ENCODE measurements around the gene CTAGE4. TPM values are rescaled to one million over a fixed set of nuclear protein-coding genes. Genes with fewer than 3 reads are reported as not detected.
"Not testable (repeated sequence)": the region's sequence is repeated elsewhere in the genome, so short reads cannot be mapped to it uniquely, and the experiment has no call there.

Gene CTAGE4
- total RNA-seq, 4 donors from 2014 or later, result 1.5 to 8.6 (median 3.9) TPM

- intact Hi-C loops (cut with DNase I); DNase-seq; H3K36me3 ChIP-seq; H3K27ac ChIP-seq; H3K9me3 ChIP-seq; H3K4me3 ChIP-seq; H3K4me1 ChIP-seq; H3K27me3 ChIP-seq: not testable (repeated sequence)
- WGBS, 2 donors, result 100% methylated on average over 1 of the region's 1 CpG; no CpG with 5 or more reads in 1 of the 2 donors
These were observed 35.3 kb downstream of the CTAGE4 start for GRCh38 chr7:144218581-144218980.

GRCh38 chr7:144219149-144219548 lies 35.9 kb downstream of the CTAGE4 start:
- H3K27ac ChIP-seq; H3K4me3 ChIP-seq; H3K9me3 ChIP-seq; DNase-seq; intact Hi-C loops (cut with DNase I); H3K36me3 ChIP-seq; H3K27me3 ChIP-seq; H3K4me1 ChIP-seq: not testable (repeated sequence)
- WGBS, 2 donors, result no CpG with 5 or more reads among the region's 4 CpGs

- H3K27me3 ChIP-seq; H3K4me1 ChIP-seq; H3K36me3 ChIP-seq; DNase-seq; intact Hi-C loops (cut with DNase I); H3K9me3 ChIP-seq; H3K27ac ChIP-seq; H3K4me3 ChIP-seq: not testable (repeated sequence)
These were observed 37.3 kb downstream of the CTAGE4 start for GRCh38 chr7:144220531-144220930.

- DNase-seq; H3K27me3 ChIP-seq; H3K4me3 ChIP-seq; H3K4me1 ChIP-seq; H3K27ac ChIP-seq; H3K9me3 ChIP-seq; H3K36me3 ChIP-seq; intact Hi-C loops (cut with DNase I): not testable (repeated sequence)
These were observed 40.4 kb downstream of the CTAGE4 start for GRCh38 chr7:144223675-144224074.

GRCh38 chr7:144226866-144227265 lies 43.6 kb downstream of the CTAGE4 start:
- H3K27me3 ChIP-seq; H3K4me3 ChIP-seq; H3K9me3 ChIP-seq; H3K36me3 ChIP-seq; H3K4me1 ChIP-seq; DNase-seq; intact Hi-C loops (cut with DNase I); H3K27ac ChIP-seq: not testable (repeated sequence)
- 79 to 90% methylated on average over 3 of the region's 4 CpGs for WGBS, 2 donors

- H3K4me1 ChIP-seq; H3K4me3 ChIP-seq; H3K36me3 ChIP-seq; DNase-seq; H3K9me3 ChIP-seq; intact Hi-C loops (cut with DNase I); H3K27ac ChIP-seq; H3K27me3 ChIP-seq: not testable (repeated sequence)
- 80% methylated on average over 1 of the region's 3 CpGs; no CpG with 5 or more reads in 1 of the 2 donors for WGBS, 2 donors
These were observed 45.5 kb downstream of the CTAGE4 start for GRCh38 chr7:144228810-144229209.

GRCh38 chr7:144231027-144231426 lies 47.8 kb downstream of the CTAGE4 start:
- H3K27me3 ChIP-seq; intact Hi-C loops (cut with DNase I); H3K27ac ChIP-seq; DNase-seq; H3K4me3 ChIP-seq; H3K9me3 ChIP-seq; H3K36me3 ChIP-seq; H3K4me1 ChIP-seq: not testable (repeated sequence)
- WGBS, 2 donors, result no CpG with 5 or more reads among the region's 2 CpGs

- H3K27me3 ChIP-seq; intact Hi-C loops (cut with DNase I); H3K27ac ChIP-seq; H3K36me3 ChIP-seq; H3K4me1 ChIP-seq; DNase-seq; H3K9me3 ChIP-seq; H3K4me3 ChIP-seq: not testable (repeated sequence)
- 90 to 93% methylated on average over 1 of the region's 1 CpG for WGBS, 2 donors
These were observed 49.8 kb downstream of the CTAGE4 start for GRCh38 chr7:144233039-144233438.

Other genes starting within 250 kb of the CTAGE4 start
- gene OR2F2, start 248.2 kb upstream of the CTAGE4 start, total RNA-seq, result not detected
- gene OR2F1, start 228.6 kb upstream of the CTAGE4 start, total RNA-seq, result not detected
- gene OR6B1, start 183.1 kb upstream of the CTAGE4 start, total RNA-seq, result not detected
- not detected for gene OR2A5, start 134.5 kb upstream of the CTAGE4 start, total RNA-seq
- gene OR2A25, start 113.7 kb upstream of the CTAGE4 start, total RNA-seq, result not detected
- not detected for gene OR2A12, start 97.2 kb upstream of the CTAGE4 start, total RNA-seq
- not detected for gene OR2A2, start 73.9 kb upstream of the CTAGE4 start, total RNA-seq
- gene OR2A14, start 60.3 kb upstream of the CTAGE4 start, total RNA-seq, result not detected
- gene ARHGEF35, start 12.4 kb downstream of the CTAGE4 start, total RNA-seq, result 10 to 100 TPM; 14.5 to 19.8 (median 15.7) TPM
- under 1 TPM in 1 of 4 donors, not detected in 3; under 0.01 TPM for gene OR2A42, start 56.1 kb downstream of the CTAGE4 start, total RNA-seq
- 10 to 100 TPM in 1 of 4 donors, 1 to 10 TPM in 3; 1.9 to 12.6 (median 6.6) TPM for gene OR2A7, start 81.3 kb downstream of the CTAGE4 start, total RNA-seq
- gene CTAGE8, start 85.8 kb downstream of the CTAGE4 start, total RNA-seq, result 1 to 10 TPM in 3 of 4 donors, under 1 TPM in 1; 0.23 to 4.5 (median 3.4) TPM
- gene OR2A1, start 129.0 kb downstream of the CTAGE4 start, total RNA-seq, result not detected
- gene ARHGEF5, start 171.9 kb downstream of the CTAGE4 start, total RNA-seq, result 10 to 100 TPM; 29.2 to 59.3 (median 39.1) TPM
- gene NOBOX, start 220.2 kb downstream of the CTAGE4 start, total RNA-seq, result not detected

All from esophagus squamous epithelium (tissue), 5 donors.